ENCODE results near the gene ZNF662. TPM values are rescaled to one million over a fixed set of nuclear protein-coding genes. Genes with fewer than 3 reads are reported as not detected.

ZNF662 gene
- total RNA-seq, 1 donor from 2014 or later: 2.7 TPM

- Histone ChIP-seq H3K36me3 (peaks cover 30% of the 10 kb centered on the region), H3K9me3 (replicated peaks) (peaks cover 10% of the 10 kb centered on the region), H3K4me3 (peak overlapping the region; percentile 81), H3K4me1 (peaks cover 23% of the 10 kb centered on the region), H3K27me3 (ENCODE audit: low read depth) (no peaks in the 10 kb centered on the region), H3K27ac (replicated peaks) (peak overlapping the region; percentile 73)
- TF ChIP-seq CTCF (IDR thresholded peaks at IDR 0.05; ENCODE audit: borderline replicate concordance): no peak
- no peak for DNase-seq
- intact Hi-C loops (cut with micrococcal nuclease): no loop called here
Measured at GRCh38 chr3:42905740-42906069, 237 bp upstream of the ZNF662 start.

GRCh38 chr3:42906848-42907183 is 874 bp downstream of the ZNF662 start:
- Histone ChIP-seq H3K27ac (replicated peaks) (peak overlapping the region; percentile 73), H3K4me1 (peaks cover 23% of the 10 kb centered on the region), H3K27me3 (ENCODE audit: low read depth) (no peaks in the 10 kb centered on the region), H3K9me3 (replicated peaks) (peaks cover 21% of the 10 kb centered on the region), H3K36me3 (peaks cover 41% of the 10 kb centered on the region), H3K4me3 (peak overlapping the region; percentile 81)
- intact Hi-C loops (cut with micrococcal nuclease): no loop called here
- no peak for DNase-seq
- no peak for TF ChIP-seq CTCF (IDR thresholded peaks at IDR 0.05; ENCODE audit: borderline replicate concordance)

- no peak overlapping the region for H3K27ac ChIP-seq (replicated peaks)
- no peaks in the 10 kb centered on the region for H3K27me3 ChIP-seq (ENCODE audit: low read depth)
- no peak overlapping the region for H3K4me3 ChIP-seq
- TF ChIP-seq CTCF (IDR thresholded peaks at IDR 0.05; ENCODE audit: borderline replicate concordance): no peak
- H3K9me3 ChIP-seq (replicated peaks): peaks cover 32% of the 10 kb centered on the region
- no peak for DNase-seq
- H3K36me3 ChIP-seq: peaks cover 53% of the 10 kb centered on the region
- H3K4me1 ChIP-seq: peaks cover 23% of the 10 kb centered on the region
- intact Hi-C loops (cut with micrococcal nuclease): no loop called here
Measured at GRCh38 chr3:42908675-42909074, 2.7 kb downstream of the ZNF662 start.

- DNase-seq: no peak
- Histone ChIP-seq H3K27me3 (ENCODE audit: low read depth) (no peaks in the 10 kb centered on the region), H3K36me3 (peaks cover 82% of the 10 kb centered on the region), H3K9me3 (replicated peaks) (peaks cover 61% of the 10 kb centered on the region), H3K27ac (replicated peaks) (no peak overlapping the region), H3K4me3 (no peak overlapping the region), H3K4me1 (peaks cover 10% of the 10 kb centered on the region)
- TF ChIP-seq CTCF (IDR thresholded peaks at IDR 0.05; ENCODE audit: borderline replicate concordance): no peak
- intact Hi-C loops (cut with micrococcal nuclease): no loop called here
Measured at GRCh38 chr3:42911551-42911950, 5.6 kb downstream of the ZNF662 start.

- H3K4me1 ChIP-seq: no peaks in the 10 kb centered on the region
- no peak overlapping the region for H3K4me3 ChIP-seq
- DNase-seq: no peak
- no peak for TF ChIP-seq CTCF (IDR thresholded peaks at IDR 0.05; ENCODE audit: borderline replicate concordance)
- no peaks in the 10 kb centered on the region for H3K27me3 ChIP-seq (ENCODE audit: low read depth)
- peaks cover 93% of the 10 kb centered on the region for H3K9me3 ChIP-seq (replicated peaks)
- intact Hi-C loops (cut with micrococcal nuclease): no loop called here
- peaks cover 66% of the 10 kb centered on the region for H3K36me3 ChIP-seq
- H3K27ac ChIP-seq (replicated peaks): no peak overlapping the region
Measured at GRCh38 chr3:42914771-42915515, 9.0 kb downstream of the ZNF662 start.
